ENCODE results near the gene PNRC2. TPM values are rescaled to one million over a fixed set of nuclear protein-coding genes. Genes with fewer than 3 reads are reported as not detected.
A peak's percentile ranks its signal among the peaks of the same experiment; 100 is the strongest.

The PNRC2 gene
- total RNA-seq, 1 donor from 2014 or later = 106 TPM

GRCh38 chr1:23928789-23929188 is 30.8 kb upstream of the PNRC2 start:
- no peak for DNase-seq
- peaks cover 4% of the 10 kb centered on the region for H3K4me1 Mint-ChIP-seq (ENCODE audit: low read depth, unreplicated experiment)
- TF ChIP-seq CTCF (IDR thresholded peaks at IDR 0.05; ENCODE audit: partially characterized antibody, unreplicated experiment) = no peak
- no peak overlapping the region for H3K4me3 Mint-ChIP-seq (ENCODE audit: unreplicated experiment)
- H3K27me3 Mint-ChIP-seq (ENCODE audit: unreplicated experiment) = no peaks in the 10 kb centered on the region
- no peak overlapping the region for H3K27ac Mint-ChIP-seq (ENCODE audit: unreplicated experiment)
- H3K36me3 Mint-ChIP-seq (ENCODE audit: unreplicated experiment) = peaks cover 4% of the 10 kb centered on the region
- H3K9me3 Mint-ChIP-seq (ENCODE audit: unreplicated experiment) = no peaks in the 10 kb centered on the region

GRCh38 chr1:23930270-23930669 is 29.4 kb upstream of the PNRC2 start:
- Mint-ChIP-seq H3K36me3 (ENCODE audit: unreplicated experiment) (peaks cover 8% of the 10 kb centered on the region), H3K9me3 (ENCODE audit: unreplicated experiment) (no peaks in the 10 kb centered on the region), H3K27me3 (ENCODE audit: unreplicated experiment) (peaks cover 3% of the 10 kb centered on the region), H3K27ac (ENCODE audit: unreplicated experiment) (no peak overlapping the region), H3K4me3 (ENCODE audit: unreplicated experiment) (no peak overlapping the region), H3K4me1 (ENCODE audit: low read depth, unreplicated experiment) (peaks cover 4% of the 10 kb centered on the region)
- TF ChIP-seq CTCF (IDR thresholded peaks at IDR 0.05; ENCODE audit: partially characterized antibody, unreplicated experiment) = no peak
- no peak for DNase-seq

- H3K4me3 Mint-ChIP-seq (ENCODE audit: unreplicated experiment) = no peak overlapping the region
- H3K36me3 Mint-ChIP-seq (ENCODE audit: unreplicated experiment) = peaks cover 8% of the 10 kb centered on the region
- no peak overlapping the region for H3K27ac Mint-ChIP-seq (ENCODE audit: unreplicated experiment)
- peaks cover 4% of the 10 kb centered on the region for H3K27me3 Mint-ChIP-seq (ENCODE audit: unreplicated experiment)
- no peak for DNase-seq
- no peak for TF ChIP-seq CTCF (IDR thresholded peaks at IDR 0.05; ENCODE audit: partially characterized antibody, unreplicated experiment)
- H3K4me1 Mint-ChIP-seq (ENCODE audit: low read depth, unreplicated experiment) = peaks cover 4% of the 10 kb centered on the region
- no peaks in the 10 kb centered on the region for H3K9me3 Mint-ChIP-seq (ENCODE audit: unreplicated experiment)
Measured at GRCh38 chr1:23930861-23931490, 28.7 kb upstream of the PNRC2 start.

- TF ChIP-seq CTCF (IDR thresholded peaks at IDR 0.05; ENCODE audit: partially characterized antibody, unreplicated experiment) = no peak
- no peaks in the 10 kb centered on the region for H3K9me3 Mint-ChIP-seq (ENCODE audit: unreplicated experiment)
- H3K27ac Mint-ChIP-seq (ENCODE audit: unreplicated experiment) = no peak overlapping the region
- H3K27me3 Mint-ChIP-seq (ENCODE audit: unreplicated experiment) = peaks cover 4% of the 10 kb centered on the region
- peaks cover 5% of the 10 kb centered on the region for H3K4me1 Mint-ChIP-seq (ENCODE audit: low read depth, unreplicated experiment)
- H3K4me3 Mint-ChIP-seq (ENCODE audit: unreplicated experiment) = no peak overlapping the region
- DNase-seq = no peak
- H3K36me3 Mint-ChIP-seq (ENCODE audit: unreplicated experiment) = peaks cover 7% of the 10 kb centered on the region
Measured at GRCh38 chr1:23931491-23931880, 28.1 kb upstream of the PNRC2 start.

GRCh38 chr1:23936481-23937176 is 23.0 kb upstream of the PNRC2 start:
- Mint-ChIP-seq H3K27ac (ENCODE audit: unreplicated experiment) (peak overlapping the region; percentile 85), H3K36me3 (ENCODE audit: unreplicated experiment) (peaks cover 4% of the 10 kb centered on the region), H3K27me3 (ENCODE audit: unreplicated experiment) (peaks cover 5% of the 10 kb centered on the region), H3K4me3 (ENCODE audit: unreplicated experiment) (no peak overlapping the region), H3K9me3 (ENCODE audit: unreplicated experiment) (no peaks in the 10 kb centered on the region), H3K4me1 (ENCODE audit: low read depth, unreplicated experiment) (peaks cover 13% of the 10 kb centered on the region)
- DNase-seq = no peak
- TF ChIP-seq CTCF (IDR thresholded peaks at IDR 0.05; ENCODE audit: partially characterized antibody, unreplicated experiment) = no peak
